ENCODE results near the gene FUBP1. TPM values are rescaled to one million over a fixed set of nuclear protein-coding genes. Genes with fewer than 3 reads are reported as not detected.

Gene FUBP1
- total and polyA plus RNA-seq, 2 donors (not counting 3 experiments of a cell fraction or from before 2014, with no cell fraction given): 112 to 166 TPM

- Histone ChIP-seq H3K79me2 (ENCODE audit: control insufficient read depth, insufficient read depth, low read length) (peaks cover 65% of the 10 kb centered on the region), H3K27me3 (ENCODE audit: control insufficient read depth in 2 of 2, insufficient read depth in 2 of 2, low read length in 2 of 2) (no peaks in the 10 kb centered on the region), H3K9me3 (replicated peaks; ENCODE audit: control insufficient read depth, insufficient read depth, low read length) (no peaks in the 10 kb centered on the region), H3K9ac (replicated peaks; ENCODE audit: extremely low read depth, insufficient read depth, low read length) (no peak overlapping the region), H3K4me3 (replicated peaks in 1 of 3; ENCODE audit: insufficient read depth in 1 of 3, low read depth in 1 of 3, low read length in 3 of 3) (no peak overlapping the region), H2AFZ (ENCODE audit: low read depth, low read length) (no peak overlapping the region), H3K9me1 (replicated peaks; ENCODE audit: control insufficient read depth, extremely low read depth, insufficient read depth, low read length) (no peaks in the 10 kb centered on the region), H4K20me1 (replicated peaks; ENCODE audit: control insufficient read depth, extremely low read depth, insufficient read depth, low read length) (peaks cover 5% of the 10 kb centered on the region), H3K4me2 (ENCODE audit: insufficient read depth, low read length) (no peak overlapping the region), H3K36me3 (ENCODE audit: control insufficient read depth in 2 of 2, extremely low read depth in 1 of 2, insufficient read depth in 2 of 2, low read length in 2 of 2) (peaks cover 0 to 3% of the 10 kb centered on the region in 2 experiments), H3K27ac (ENCODE audit: insufficient read depth, low read depth, low read length) (no peak overlapping the region), H3K4me1 (ENCODE audit: control insufficient read depth, extremely low read depth, insufficient read depth, low read length) (no peaks in the 10 kb centered on the region)
- POLR2A ChIA-PET: interaction anchor here (1.3 kb wide), 1 partner anchor 16 kb away, joined by 5 read pairs; the partner anchor contains the start of gene DNAJB4
- DNase-seq (ENCODE audit: low read depth, low spot score) (no peak), FAIRE-seq (no peak)
- intact Hi-C loops (cut with micrococcal nuclease) (no loop called here), dilution Hi-C loops (cut with MboI; ENCODE audit: extremely low pct_ligation_motif_present, low sequenced_read_pairs) (no loop called here)
- BruUV-seq (replicated peaks): no TSS peak
- CTCF ChIA-PET: interaction anchor here (1.1 to 4.3 kb wide), 3 partner anchors 10 to 127 kb away, joined by 3 to 19 read pairs (median 3); partner anchors contain the start of gene FUBP1
- TF ChIP-seq JUN (IDR thresholded peaks at IDR 0.05; ENCODE audit: borderline replicate concordance, insufficient read depth, insufficient read length, low read depth) (no peak), GATA2 (IDR thresholded peaks at IDR 0.05; ENCODE audit: insufficient read depth, insufficient read length, low read depth, low read length) (no peak), POLR2A (IDR thresholded peaks at IDR 0.05; ENCODE audit: low read depth, low read length) (no peak), FOS (IDR thresholded peaks at IDR 0.05; ENCODE audit: borderline replicate concordance, insufficient read depth, low read length) (no peak), MAX (IDR thresholded peaks at IDR 0.05; ENCODE audit: insufficient read depth, insufficient read length) (no peak), POLR2AphosphoS5 (IDR thresholded peaks at IDR 0.05; ENCODE audit: insufficient read depth, low read depth, low read length) (no peak), CTCF (IDR thresholded peaks at IDR 0.05; ENCODE audit: extremely low read depth in 1 of 2, insufficient read depth in 1 of 2, low read depth in 1 of 2, low read length in 2 of 2) (no peak), MYC (IDR thresholded peaks at IDR 0.05; ENCODE audit: low read depth, low read length) (no peak), EZH2 (IDR thresholded peaks at IDR 0.05; ENCODE audit: borderline replicate concordance, low read depth, low read length, severe bottlenecking) (no peak)
Measured at GRCh38 chr1:77987919-77988318, 9.0 kb upstream of the FUBP1 start.
